GM21723 (cell line): ENCODE results near the gene SNTB2.
"Not testable (repeated sequence)": the region's sequence is repeated elsewhere in the genome, so short reads cannot be mapped to it uniquely, and the experiment has no call there.

Experiments used
- ATAC-seq: cut with Tn5 transposase; IDR thresholded peaks from one replicate; pipeline ENCODE4 v1.9.1; 2021; ENCODE audit warnings: mild to moderate bottlenecking, moderate library complexity; ENCODE audit not compliant: unreplicated experiment

The SNTB2 gene

GRCh38 chr16:69233124-69233523 lies 46.2 kb downstream of the SNTB2 start:
- no peak for ATAC-seq

- ATAC-seq: no peak
Measured at GRCh38 chr16:69234460-69234859, 47.5 kb downstream of the SNTB2 start.

- no peak for ATAC-seq
Measured at GRCh38 chr16:69236319-69236718, 49.4 kb downstream of the SNTB2 start.

- no peak for ATAC-seq
Measured at GRCh38 chr16:69237296-69237695, 50.3 kb downstream of the SNTB2 start.

- no peak for ATAC-seq
Measured at GRCh38 chr16:69239851-69240250, 52.9 kb downstream of the SNTB2 start.

- ATAC-seq: no peak
Measured at GRCh38 chr16:69240331-69240730, 53.4 kb downstream of the SNTB2 start.

- ATAC-seq: no peak
Measured at GRCh38 chr16:69241926-69242325, 55.0 kb downstream of the SNTB2 start.

- no peak for ATAC-seq
Measured at GRCh38 chr16:69243479-69243878, 56.5 kb downstream of the SNTB2 start.

- no peak for ATAC-seq
Measured at GRCh38 chr16:69244336-69244735, 57.4 kb downstream of the SNTB2 start.

GRCh38 chr16:69250081-69250480 lies 63.1 kb downstream of the SNTB2 start:
- no peak for ATAC-seq

GRCh38 chr16:69253870-69254341 lies 66.9 kb downstream of the SNTB2 start:
- ATAC-seq: no peak

- not testable (repeated sequence) for ATAC-seq
Measured at GRCh38 chr16:69259428-69259764, 72.4 kb downstream of the SNTB2 start.

- ATAC-seq: no peak
Measured at GRCh38 chr16:69260019-69260418, 73.1 kb downstream of the SNTB2 start.

GRCh38 chr16:69260506-69260905 lies 73.5 kb downstream of the SNTB2 start:
- no peak for ATAC-seq

GRCh38 chr16:69266334-69267063 lies 79.5 kb downstream of the SNTB2 start:
- ATAC-seq: no peak

- ATAC-seq: no peak
Measured at GRCh38 chr16:69267633-69268032, 80.7 kb downstream of the SNTB2 start.

- ATAC-seq: no peak
Measured at GRCh38 chr16:69270395-69270794, 83.4 kb downstream of the SNTB2 start.

GRCh38 chr16:69270831-69271230 lies 83.9 kb downstream of the SNTB2 start:
- ATAC-seq: no peak

GRCh38 chr16:69273009-69273408 lies 86.0 kb downstream of the SNTB2 start:
- ATAC-seq: no peak

GRCh38 chr16:69274699-69275235 lies 87.8 kb downstream of the SNTB2 start:
- no peak for ATAC-seq

- no peak for ATAC-seq
Measured at GRCh38 chr16:69276148-69277115, 89.5 kb downstream of the SNTB2 start.

- no peak for ATAC-seq
Measured at GRCh38 chr16:69277413-69277812, 90.4 kb downstream of the SNTB2 start.
